ENCODE results near the gene CASZ1. TPM values are rescaled to one million over a fixed set of nuclear protein-coding genes. Genes with fewer than 3 reads are reported as not detected.
A peak's percentile ranks its signal among the peaks of the same experiment; 100 is the strongest.

Gene CASZ1
- total RNA-seq, 4 donors from 2014 or later: 21.9 to 60.2 (median 29.6) TPM

GRCh38 chr1:10632691-10633090, 163.8 kb downstream of the CASZ1 start:
- DNase-seq (ENCODE audit: extremely low spot score): no peak
- Histone ChIP-seq H3K4me3 (no peak overlapping the region), H3K9me3 (no peaks in the 10 kb centered on the region), H3K36me3 (peaks cover 0 to 29% (median 15%) of the 10 kb centered on the region in 4 donors), H3K27me3 (no peaks in the 10 kb centered on the region), H3K4me1 (peaks cover 20 to 88% (median 72%) of the 10 kb centered on the region in 4 donors), H3K27ac (replicated peaks in 1 of 4) (peak overlapping the region; percentile 55 to 83 (median 76))
- 100% methylated on average over 2 of the region's 14 CpGs for WGBS
- intact Hi-C loops (cut with DNase I): loop anchor here (5.0 kb wide), 1 partner anchor 100 kb away; no protein-coding TSS in a partner anchor
- TF ChIP-seq CTCF (IDR thresholded peaks at IDR 0.05) (no peak), POLR2AphosphoS5 (IDR thresholded peaks at IDR 0.05) (no peak), POLR2A (IDR thresholded peaks at IDR 0.05; ENCODE audit: low read depth) (no peak), EP300 (IDR thresholded peaks at IDR 0.05) (no peak)

DNA sequence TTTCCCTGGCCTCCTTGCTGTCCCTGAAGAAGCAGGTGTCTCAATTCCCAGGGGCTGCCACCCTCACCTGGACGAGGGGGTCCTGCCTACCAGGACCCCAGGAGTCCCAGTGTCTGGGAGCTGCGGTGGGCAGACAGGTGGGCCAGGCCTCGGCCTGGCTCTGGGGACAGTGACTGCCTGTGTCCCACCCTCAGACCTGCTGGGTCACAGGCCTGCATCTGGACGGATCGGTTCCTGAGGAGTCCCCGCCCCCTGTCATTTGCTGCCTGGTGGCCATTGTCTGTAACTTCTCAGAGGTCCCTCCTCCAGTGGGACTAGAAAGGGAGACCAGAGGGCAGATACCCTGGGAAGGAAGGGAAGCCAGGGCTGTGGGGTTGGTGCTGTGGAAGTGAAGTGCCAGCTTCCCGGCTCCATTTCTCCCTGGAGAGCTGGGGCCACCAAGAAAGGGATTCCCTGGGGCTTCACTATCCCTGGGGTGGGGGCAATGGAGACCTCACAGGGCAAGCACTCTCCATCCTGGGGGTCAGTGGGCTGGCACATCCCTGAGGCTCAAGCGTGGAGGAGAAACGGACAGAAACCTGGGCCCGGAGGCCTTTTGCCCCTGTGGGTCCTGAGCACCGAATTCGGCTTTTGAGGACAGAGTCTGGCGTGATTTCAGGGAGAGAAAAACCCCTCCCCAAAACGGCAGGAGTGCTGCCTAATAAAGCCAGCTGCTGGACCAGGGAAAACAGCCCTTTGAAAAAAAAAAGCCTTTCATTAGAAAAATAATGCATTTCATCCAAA, 164.4 kb downstream of the CASZ1 start:
- Histone ChIP-seq H3K27me3 (no peaks in the 10 kb centered on the region), H3K9me3 (no peaks in the 10 kb centered on the region), H3K27ac (replicated peaks in 1 of 4) (peak overlapping the region; percentile 55 to 83 (median 76)), H3K36me3 (peaks cover 0 to 25% (median 14%) of the 10 kb centered on the region in 4 donors), H3K4me1 (peaks cover 20 to 87% (median 69%) of the 10 kb centered on the region in 4 donors), H3K4me3 (no peak overlapping the region)
- intact Hi-C loops (cut with DNase I): loop anchor here (5.0 kb wide), 1 partner anchor 100 kb away; no protein-coding TSS in a partner anchor
- WGBS: 72% methylated on average over 11 of the region's 14 CpGs
- DNase-seq (ENCODE audit: extremely low spot score): no peak
- TF ChIP-seq POLR2A (IDR thresholded peaks at IDR 0.05; ENCODE audit: low read depth): no peak
- no peak for TF ChIP-seq POLR2AphosphoS5 (IDR thresholded peaks at IDR 0.05)
- no peak for TF ChIP-seq CTCF (IDR thresholded peaks at IDR 0.05)
- TF ChIP-seq EP300 (IDR thresholded peaks at IDR 0.05): no peak

GRCh38 chr1:10631121-10631810, 165.2 kb downstream of the CASZ1 start:
- DNase-seq (ENCODE audit: extremely low spot score): no peak
- WGBS: 88% methylated on average over 14 of the region's 20 CpGs
- H3K36me3 ChIP-seq: peaks cover 0 to 30% (median 14%) of the 10 kb centered on the region in 4 donors
- H3K4me3 ChIP-seq: no peak overlapping the region
- TF ChIP-seq POLR2AphosphoS5 (IDR thresholded peaks at IDR 0.05): no peak
- TF ChIP-seq EP300 (IDR thresholded peaks at IDR 0.05): no peak
- no peak for TF ChIP-seq CTCF (IDR thresholded peaks at IDR 0.05)
- TF ChIP-seq POLR2A (IDR thresholded peaks at IDR 0.05; ENCODE audit: low read depth): no peak
- peaks cover 19 to 86% (median 68%) of the 10 kb centered on the region in 4 donors for H3K4me1 ChIP-seq
- H3K9me3 ChIP-seq: no peaks in the 10 kb centered on the region
- no peaks in the 10 kb centered on the region for H3K27me3 ChIP-seq
- H3K27ac ChIP-seq (replicated peaks in 1 of 4): peak overlapping the region; percentile 55 to 83 (median 76)
- intact Hi-C loops (cut with DNase I): loop anchor here (5.0 kb wide), 1 partner anchor 99 kb away; no protein-coding TSS in a partner anchor

GRCh38 chr1:10630661-10631120, 165.8 kb downstream of the CASZ1 start:
- intact Hi-C loops (cut with DNase I): loop anchor here (5.0 kb wide), 1 partner anchor 98 kb away; no protein-coding TSS in a partner anchor
- DNase-seq (ENCODE audit: extremely low spot score): no peak
- peak overlapping the region; percentile 55 to 83 (median 76) for H3K27ac ChIP-seq (replicated peaks in 1 of 4)
- H3K9me3 ChIP-seq: no peaks in the 10 kb centered on the region
- peaks cover 0 to 35% (median 14%) of the 10 kb centered on the region in 4 donors for H3K36me3 ChIP-seq
- WGBS: 81% methylated on average over 13 of the region's 13 CpGs
- H3K27me3 ChIP-seq: no peaks in the 10 kb centered on the region
- no peak overlapping the region for H3K4me3 ChIP-seq
- no peak for TF ChIP-seq EP300 (IDR thresholded peaks at IDR 0.05)
- TF ChIP-seq CTCF (IDR thresholded peaks at IDR 0.05): no peak
- TF ChIP-seq POLR2AphosphoS5 (IDR thresholded peaks at IDR 0.05): no peak
- TF ChIP-seq POLR2A (IDR thresholded peaks at IDR 0.05; ENCODE audit: low read depth): no peak
- peaks cover 17 to 80% (median 62%) of the 10 kb centered on the region in 4 donors for H3K4me1 ChIP-seq
